GM12872 (cell line): ENCODE results near the gene GAL.

Experiments
- CTCF ChIP-seq: IDR thresholded peaks from 3 replicates; pipeline ENCODE4 v1.5.1; 2011; ENCODE audit warnings: low read depth, mild to moderate bottlenecking, low read length, moderate library complexity; ENCODE audit not compliant: insufficient read depth

The GAL gene

GRCh38 chr11:68651985-68652682 lies 32.2 kb upstream of the GAL start:
- TF ChIP-seq CTCF: no peak

GRCh38 chr11:68652683-68653156 lies 31.6 kb upstream of the GAL start:
- no peak for TF ChIP-seq CTCF

- TF ChIP-seq CTCF: no peak
These were observed 30.6 kb upstream of the GAL start for GRCh38 chr11:68653486-68654430.

GRCh38 chr11:68654978-68655377 lies 29.4 kb upstream of the GAL start:
- no peak for TF ChIP-seq CTCF

GRCh38 chr11:68655406-68655805 lies 28.9 kb upstream of the GAL start:
- TF ChIP-seq CTCF: no peak

GRCh38 chr11:68655806-68656205 lies 28.5 kb upstream of the GAL start:
- no peak for TF ChIP-seq CTCF

- no peak for TF ChIP-seq CTCF
These were observed 27.1 kb upstream of the GAL start for GRCh38 chr11:68657021-68657780.
